ENCODE results near the gene SLC12A5.

DNA sequence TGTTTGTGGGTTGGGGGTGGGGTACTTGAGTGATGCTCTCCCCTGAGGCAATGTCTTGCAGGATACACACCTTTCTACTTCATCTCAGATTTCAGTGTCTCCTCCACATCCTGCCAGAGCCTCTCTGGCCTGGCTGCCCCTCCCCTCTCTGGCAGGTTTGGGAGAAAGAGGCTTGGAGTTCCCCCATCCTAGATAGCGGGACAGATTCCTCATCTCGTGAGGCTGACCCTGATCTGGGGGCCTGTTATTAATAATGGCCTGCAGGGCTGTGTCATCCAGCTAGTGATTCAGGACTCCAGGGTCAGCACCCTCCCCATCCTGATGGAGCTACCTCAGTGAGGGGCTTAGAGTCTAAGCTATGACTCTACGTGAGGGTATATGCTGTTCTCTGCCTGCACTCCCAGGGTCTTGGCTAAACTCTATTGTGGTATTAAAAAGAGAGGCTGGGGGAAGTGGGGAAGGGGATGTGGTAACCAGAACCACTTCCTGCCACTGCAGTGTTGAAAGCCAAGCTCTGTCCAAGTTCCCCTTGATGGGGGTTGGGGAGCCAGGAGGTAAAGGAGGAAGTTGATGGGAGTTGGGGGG lies 24.0 kb upstream of the SLC12A5 start:
- TF ChIP-seq, protein P1, sequence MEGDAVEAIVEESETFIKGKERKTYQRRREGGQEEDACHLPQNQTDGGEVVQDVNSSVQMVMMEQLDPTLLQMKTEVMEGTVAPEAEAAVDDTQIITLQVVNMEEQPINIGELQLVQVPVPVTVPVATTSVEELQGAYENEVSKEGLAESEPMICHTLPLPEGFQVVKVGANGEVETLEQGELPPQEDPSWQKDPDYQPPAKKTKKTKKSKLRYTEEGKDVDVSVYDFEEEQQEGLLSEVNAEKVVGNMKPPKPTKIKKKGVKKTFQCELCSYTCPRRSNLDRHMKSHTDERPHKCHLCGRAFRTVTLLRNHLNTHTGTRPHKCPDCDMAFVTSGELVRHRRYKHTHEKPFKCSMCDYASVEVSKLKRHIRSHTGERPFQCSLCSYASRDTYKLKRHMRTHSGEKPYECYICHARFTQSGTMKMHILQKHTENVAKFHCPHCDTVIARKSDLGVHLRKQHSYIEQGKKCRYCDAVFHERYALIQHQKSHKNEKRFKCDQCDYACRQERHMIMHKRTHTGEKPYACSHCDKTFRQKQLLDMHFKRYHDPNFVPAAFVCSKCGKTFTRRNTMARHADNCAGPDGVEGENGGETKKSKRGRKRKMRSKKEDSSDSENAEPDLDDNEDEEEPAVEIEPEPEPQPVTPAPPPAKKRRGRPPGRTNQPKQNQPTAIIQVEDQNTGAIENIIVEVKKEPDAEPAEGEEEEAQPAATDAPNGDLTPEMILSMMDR (IDR thresholded peaks at IDR 0.05; ENCODE audit: low read depth, low read length, poor library complexity, severe bottlenecking) = no peak
- no peak for TF ChIP-seq EZH2phosphoT487 (IDR thresholded peaks at IDR 0.05; ENCODE audit: borderline replicate concordance, low read length)
